Fibroblast of the aortic adventitia (primary cell): ENCODE data around the gene KCNK2. TPM values are rescaled to one million over a fixed set of nuclear protein-coding genes. Genes with fewer than 3 reads are reported as not detected.

Source experiments
- DNase-seq: peaks from one replicate; pipeline ENCODE4 v3.0.0-alpha.2; 2010; ENCODE audit warnings: low read depth
- H3K4me3 ChIP-seq: 2 replicates; pipeline ENCODE4 v1.5.1; 2011; ENCODE audit warnings: low read depth, mild to moderate bottlenecking, control low read depth, low read length, moderate library complexity
- total RNA-seq: library from RNA; depleted of rRNA; stranded (reverse); fragments of >200 nt; gene quantifications from 2 replicates; pipeline ENCODE4 v1.2.3, GENCODE V29; 2012; ENCODE audit warnings: low replicate concordance
- TF ChIP-seq, protein P1 (sequence below): IDR thresholded peaks from 2 replicates; pipeline ENCODE4 v1.5.1; 2011; ENCODE audit warnings: mild to moderate bottlenecking, low read length, control low read depth, inconsistent platforms; ENCODE audit not compliant: insufficient read depth

The KCNK2 gene
- total RNA-seq, 1 donor, result 64.3 TPM

DNA sequence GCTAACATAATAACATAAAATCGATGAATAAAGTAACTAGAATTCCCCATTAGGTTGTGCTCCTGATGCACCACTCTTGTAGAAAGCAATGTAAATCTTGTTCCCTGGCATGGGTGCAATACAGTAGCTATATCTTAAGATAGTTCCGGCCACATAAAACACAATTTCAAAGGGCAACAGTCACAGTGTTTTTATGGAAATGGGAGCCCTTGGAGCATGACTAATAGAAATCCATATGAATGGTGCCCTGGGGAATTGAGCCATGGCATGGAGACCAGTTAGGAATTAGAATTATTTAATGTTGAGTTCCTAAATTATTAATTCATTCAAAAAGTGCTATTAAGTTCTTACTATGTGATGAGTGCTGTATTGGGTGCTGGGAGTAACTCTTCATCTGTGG lies 118.7 kb downstream of the KCNK2 start:
- H3K4me3 ChIP-seq, result no peak overlapping the region
- TF ChIP-seq, protein P1, sequence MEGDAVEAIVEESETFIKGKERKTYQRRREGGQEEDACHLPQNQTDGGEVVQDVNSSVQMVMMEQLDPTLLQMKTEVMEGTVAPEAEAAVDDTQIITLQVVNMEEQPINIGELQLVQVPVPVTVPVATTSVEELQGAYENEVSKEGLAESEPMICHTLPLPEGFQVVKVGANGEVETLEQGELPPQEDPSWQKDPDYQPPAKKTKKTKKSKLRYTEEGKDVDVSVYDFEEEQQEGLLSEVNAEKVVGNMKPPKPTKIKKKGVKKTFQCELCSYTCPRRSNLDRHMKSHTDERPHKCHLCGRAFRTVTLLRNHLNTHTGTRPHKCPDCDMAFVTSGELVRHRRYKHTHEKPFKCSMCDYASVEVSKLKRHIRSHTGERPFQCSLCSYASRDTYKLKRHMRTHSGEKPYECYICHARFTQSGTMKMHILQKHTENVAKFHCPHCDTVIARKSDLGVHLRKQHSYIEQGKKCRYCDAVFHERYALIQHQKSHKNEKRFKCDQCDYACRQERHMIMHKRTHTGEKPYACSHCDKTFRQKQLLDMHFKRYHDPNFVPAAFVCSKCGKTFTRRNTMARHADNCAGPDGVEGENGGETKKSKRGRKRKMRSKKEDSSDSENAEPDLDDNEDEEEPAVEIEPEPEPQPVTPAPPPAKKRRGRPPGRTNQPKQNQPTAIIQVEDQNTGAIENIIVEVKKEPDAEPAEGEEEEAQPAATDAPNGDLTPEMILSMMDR, result no peak
- DNase-seq, result peak; percentile 16

DNA sequence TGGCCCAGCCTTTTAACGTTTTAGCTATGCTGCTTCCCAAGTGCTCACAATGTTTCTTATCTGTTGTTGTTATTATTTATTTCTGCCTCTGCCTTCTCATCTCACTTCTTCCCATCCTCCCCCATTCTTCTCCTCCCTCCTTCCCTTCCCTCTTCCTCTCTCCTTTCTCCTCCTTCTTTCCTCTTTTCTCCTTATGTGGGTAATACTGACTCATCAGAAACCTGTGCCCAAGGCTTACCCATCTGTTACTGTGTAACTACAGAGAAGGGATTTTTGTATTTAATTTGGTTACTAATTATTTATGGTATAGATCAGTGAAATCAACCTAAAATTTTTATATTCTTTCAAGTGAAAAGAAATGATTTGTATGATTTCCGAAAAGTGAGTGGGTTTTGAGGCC lies 120.3 kb downstream of the KCNK2 start:
- no peak overlapping the region for H3K4me3 ChIP-seq
- TF ChIP-seq, protein P1, result no peak
- DNase-seq, result no peak

DNA sequence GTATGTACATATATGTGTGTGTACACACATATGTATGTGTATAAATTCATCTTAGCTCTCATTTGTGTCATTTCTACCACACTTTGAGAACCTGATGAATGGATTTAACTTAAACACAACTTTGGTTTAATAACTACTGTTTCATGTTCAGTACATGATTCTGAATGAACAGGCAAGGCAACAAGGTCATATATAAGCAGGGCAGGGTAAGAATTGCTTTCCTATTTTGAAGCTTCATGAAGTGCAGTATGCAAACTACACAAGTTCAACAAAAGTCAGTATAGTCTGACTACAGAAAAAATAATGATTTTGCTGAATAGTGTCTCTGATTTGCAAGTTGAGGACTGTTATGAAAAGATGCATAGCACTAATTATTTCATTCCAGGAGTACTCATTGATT lies 127.6 kb downstream of the KCNK2 start:
- H3K4me3 ChIP-seq, result no peak overlapping the region
- TF ChIP-seq, protein P1, result no peak
- no peak for DNase-seq

DNA sequence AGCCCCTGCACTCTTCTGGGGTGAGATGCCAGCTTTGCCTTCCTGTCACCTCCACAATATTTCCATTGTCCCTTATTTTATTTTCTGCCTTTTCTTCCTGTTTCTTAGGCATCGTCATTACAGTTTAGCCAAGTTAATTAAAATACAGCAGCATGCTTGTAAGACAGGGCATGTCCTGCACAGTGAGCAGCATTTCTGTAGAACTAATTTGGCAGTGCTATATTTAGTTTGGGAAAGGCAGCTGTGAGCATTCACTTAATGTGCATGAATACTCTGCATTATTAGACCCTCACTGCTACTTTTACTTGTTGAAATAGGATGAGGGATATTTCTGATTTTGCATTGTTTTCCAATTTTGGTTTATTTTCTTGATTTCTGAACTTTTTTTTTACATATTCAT lies 133.3 kb downstream of the KCNK2 start:
- TF ChIP-seq, protein P1, result no peak
- no peak for DNase-seq
- H3K4me3 ChIP-seq, result no peak overlapping the region

DNA sequence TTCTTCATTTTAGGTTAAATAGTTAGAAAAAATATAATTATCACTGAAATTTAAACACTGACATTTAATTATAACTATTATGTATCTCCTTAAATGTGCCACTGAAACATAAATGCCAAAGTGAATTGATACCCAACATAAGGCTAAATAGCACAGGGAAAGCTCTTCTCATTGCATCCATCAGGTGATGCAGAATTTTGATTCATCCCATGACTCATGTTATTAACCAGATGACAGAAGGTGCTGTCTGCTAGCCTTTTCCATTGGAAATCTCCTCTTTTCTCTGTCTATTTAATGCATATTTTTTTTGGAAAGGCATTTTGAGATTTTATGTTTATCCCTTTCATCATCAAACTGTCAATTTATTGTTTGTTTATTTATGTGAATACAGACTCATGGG lies 136.8 kb downstream of the KCNK2 start:
- TF ChIP-seq, protein P1, result no peak
- H3K4me3 ChIP-seq, result no peak overlapping the region
- no peak for DNase-seq

DNA sequence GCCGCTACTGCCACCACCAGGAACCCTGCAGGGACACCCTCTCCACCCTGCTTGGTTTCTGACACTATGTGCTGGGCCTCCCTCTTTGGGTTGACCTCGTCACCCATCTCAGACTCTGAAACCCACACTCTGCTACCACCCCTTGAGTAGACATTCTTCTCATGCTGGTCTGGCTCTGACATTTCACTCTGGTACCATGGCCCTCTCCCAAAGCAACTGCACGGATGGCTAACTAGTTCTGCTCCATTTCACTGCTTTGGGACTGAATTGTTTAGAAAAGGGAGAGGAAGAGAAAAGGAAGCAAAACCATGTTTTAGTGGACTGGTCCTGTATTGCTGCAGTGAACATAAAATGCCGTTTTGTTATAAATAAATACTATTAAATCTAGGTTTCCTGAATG lies 137.8 kb downstream of the KCNK2 start:
- TF ChIP-seq, protein P1, result no peak
- no peak for DNase-seq
- H3K4me3 ChIP-seq, result no peak overlapping the region

DNA sequence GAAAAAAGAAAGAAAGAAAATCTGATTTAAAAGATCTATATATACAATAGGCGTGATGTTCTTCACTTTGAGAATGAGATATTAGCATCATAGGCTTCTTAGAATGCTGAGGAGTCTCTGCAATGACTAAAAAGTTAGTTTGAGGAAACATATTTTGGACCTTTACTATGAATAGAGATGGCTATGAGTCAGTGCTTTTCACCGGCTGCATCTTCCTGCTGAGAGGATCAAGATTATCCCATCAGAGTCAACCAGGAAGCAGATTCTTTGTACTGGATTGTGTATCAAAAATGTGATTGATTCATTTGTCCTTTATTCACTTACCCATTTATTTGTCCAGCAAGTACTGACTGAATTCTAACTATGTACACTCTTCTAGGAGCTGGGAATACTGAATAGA lies 144.2 kb downstream of the KCNK2 start:
- TF ChIP-seq, protein P1, result no peak
- no peak overlapping the region for H3K4me3 ChIP-seq
- DNase-seq, result no peak
